Activated CD8-positive, alpha-beta T cell treated with anti-CD3 and anti-CD28 coated beads, Interleukin-2, amount 10 ng/mL, durations not matched to agents 7 days and 5 days (primary cell): ENCODE results near the gene ZNF629. TPM values are rescaled to one million over a fixed set of nuclear protein-coding genes. Genes with fewer than 3 reads are reported as not detected.

Experiments used
- ATAC-seq: fragments of 150-1000 bp; cut with Tn5 transposase; one replicate; pipeline ENCODE4 v1.10.0; 2021; ENCODE audit warnings: moderate library complexity
- CTCF ChIA-PET: fragments of 350-600 bp; sonication (Branson Sonifier 250); formaldehyde crosslinking; loops from one replicate; lab custom pipeline; 2021; ENCODE audit warnings: antibody characterized with exemption; lab: Charles Lee
- POLR2A ChIA-PET: fragments of 350-600 bp; sonication (Branson Sonifier 250); formaldehyde crosslinking; loops from one replicate; lab custom pipeline; 2021; ENCODE audit warnings: antibody characterized with exemption; lab: Charles Lee
- DNase-seq: peaks from one replicate; pipeline ENCODE4 v3.0.0-alpha.2; 2020
- H3K27ac Mint-ChIP-seq: one replicate; pipeline ENCODE4 v1.8.0; 2021; ENCODE audit warnings: mild to moderate bottlenecking, mixed read lengths
- H3K27me3 Mint-ChIP-seq: one replicate; pipeline ENCODE4 v1.8.0; 2021; ENCODE audit warnings: low read depth, mixed read lengths
- H3K36me3 Mint-ChIP-seq: one replicate; pipeline ENCODE4 v1.8.0; 2021; ENCODE audit warnings: low read depth, mixed read lengths
- H3K4me1 Mint-ChIP-seq: one replicate; pipeline ENCODE4 v1.8.0; 2021; ENCODE audit warnings: low read depth, mixed read lengths
- H3K4me3 Mint-ChIP-seq: one replicate; pipeline ENCODE4 v1.8.0; 2021; ENCODE audit warnings: mild to moderate bottlenecking, mixed read lengths
- H3K9me3 Mint-ChIP-seq: one replicate; pipeline ENCODE4 v1.8.0; 2022; ENCODE audit warnings: mixed read lengths; ENCODE audit not compliant: insufficient read depth
- total RNA-seq, 2 experiments: library from RNA; stranded (reverse); gene quantifications; one replicate each; pipeline ENCODE4 v1.2.3, GENCODE V29; 2021

ZNF629 gene
- total RNA-seq, 2 experiments from 2014 or later: 1.7 to 1.9 TPM

GRCh38 chr16:30756781-30757100 is 30.3 kb downstream of the ZNF629 start:
- Mint-ChIP-seq H3K36me3 (peaks cover 16% of the 10 kb centered on the region), H3K27me3 (no peaks in the 10 kb centered on the region), H3K4me3 (no peak overlapping the region), H3K9me3 (no peaks in the 10 kb centered on the region), H3K27ac (no peak overlapping the region), H3K4me1 (peaks cover 10% of the 10 kb centered on the region)
- POLR2A ChIA-PET: no interaction called here
- DNase-seq: no peak
- ATAC-seq: no peak
- CTCF ChIA-PET: no interaction called here

GRCh38 chr16:30755955-30756780 is 30.8 kb downstream of the ZNF629 start:
- no peak overlapping the region for H3K4me3 Mint-ChIP-seq
- H3K4me1 Mint-ChIP-seq: peaks cover 9% of the 10 kb centered on the region
- DNase-seq (no peak), ATAC-seq (no peak)
- no peaks in the 10 kb centered on the region for H3K27me3 Mint-ChIP-seq
- peaks cover 20% of the 10 kb centered on the region for H3K36me3 Mint-ChIP-seq
- ChIA-PET CTCF (interaction anchor here (1.8 kb wide), 1 partner anchor 58 kb away, joined by 4 read pairs; no protein-coding TSS in a partner anchor), POLR2A (no interaction called here)
- H3K27ac Mint-ChIP-seq: no peak overlapping the region
- H3K9me3 Mint-ChIP-seq: no peaks in the 10 kb centered on the region

DNA sequence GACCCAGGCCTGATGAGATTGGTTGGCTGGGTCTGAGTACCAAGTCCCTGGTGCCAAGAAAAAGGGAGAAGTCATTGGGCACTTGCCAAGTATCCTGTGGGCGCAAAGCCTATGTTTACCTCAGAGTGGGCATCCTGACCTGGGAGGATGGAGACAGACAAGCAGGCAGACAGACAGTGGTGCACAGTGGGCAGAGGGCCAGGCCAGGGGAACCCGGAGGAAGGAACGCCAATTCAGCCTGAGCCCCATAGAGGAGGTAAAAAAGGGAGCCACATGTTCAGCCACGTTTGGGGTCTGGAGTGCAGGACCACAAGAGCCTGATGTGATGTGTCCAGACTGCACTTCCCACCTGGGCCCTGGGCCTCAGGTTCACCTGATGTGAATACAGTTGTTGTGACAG is 33.4 kb downstream of the ZNF629 start:
- POLR2A ChIA-PET: interaction anchor here (1.2 kb wide), 1 partner anchor 10 kb away, joined by 5 read pairs; no protein-coding TSS in a partner anchor
- H3K4me3 Mint-ChIP-seq: no peak overlapping the region
- peaks cover 14% of the 10 kb centered on the region for H3K4me1 Mint-ChIP-seq
- no peaks in the 10 kb centered on the region for H3K27me3 Mint-ChIP-seq
- peaks cover 32% of the 10 kb centered on the region for H3K36me3 Mint-ChIP-seq
- ATAC-seq: no peak
- no peak for DNase-seq
- CTCF ChIA-PET: interaction anchor here (1.3 kb wide), 1 partner anchor 9 kb away, joined by 3 read pairs; the partner anchor contains the start of gene RNF40
- no peak overlapping the region for H3K27ac Mint-ChIP-seq
- no peaks in the 10 kb centered on the region for H3K9me3 Mint-ChIP-seq

DNA sequence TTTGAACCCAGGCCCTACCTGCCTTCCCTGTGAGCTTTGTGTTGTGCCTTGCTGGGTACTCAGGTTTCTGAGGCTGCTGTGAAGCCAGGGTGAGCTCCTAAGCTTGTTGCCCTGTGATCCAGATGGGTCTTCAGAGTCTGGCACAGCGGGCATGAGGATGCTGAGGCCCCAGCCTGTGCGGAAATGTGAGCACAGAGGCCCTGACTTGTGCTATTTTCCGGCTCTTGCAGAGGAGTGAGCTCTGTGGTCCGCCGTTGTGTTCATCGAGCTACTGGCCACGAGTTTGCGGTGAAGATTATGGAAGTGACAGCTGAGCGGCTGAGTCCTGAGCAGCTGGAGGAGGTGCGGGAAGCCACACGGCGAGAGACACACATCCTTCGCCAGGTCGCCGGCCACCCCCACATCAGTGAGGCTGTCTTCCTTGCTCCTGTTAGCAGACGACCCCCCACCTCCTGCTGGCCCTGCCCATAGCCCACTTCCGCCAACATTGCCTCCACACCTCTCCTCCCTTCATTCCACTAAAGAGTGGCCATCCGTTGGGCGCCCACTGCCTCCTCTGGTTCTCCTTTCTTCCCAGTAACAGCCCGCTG is 36.0 kb downstream of the ZNF629 start:
- CTCF ChIA-PET: no interaction called here
- Mint-ChIP-seq H3K4me1 (peaks cover 27% of the 10 kb centered on the region), H3K4me3 (no peak overlapping the region), H3K27ac (no peak overlapping the region), H3K36me3 (peaks cover 33% of the 10 kb centered on the region), H3K27me3 (no peaks in the 10 kb centered on the region), H3K9me3 (no peaks in the 10 kb centered on the region)
- POLR2A ChIA-PET: interaction anchor here (1.1 kb wide), 1 partner anchor 9 kb away, joined by 3 read pairs; no protein-coding TSS in a partner anchor
- DNase-seq (no peak), ATAC-seq (no peak)

DNA sequence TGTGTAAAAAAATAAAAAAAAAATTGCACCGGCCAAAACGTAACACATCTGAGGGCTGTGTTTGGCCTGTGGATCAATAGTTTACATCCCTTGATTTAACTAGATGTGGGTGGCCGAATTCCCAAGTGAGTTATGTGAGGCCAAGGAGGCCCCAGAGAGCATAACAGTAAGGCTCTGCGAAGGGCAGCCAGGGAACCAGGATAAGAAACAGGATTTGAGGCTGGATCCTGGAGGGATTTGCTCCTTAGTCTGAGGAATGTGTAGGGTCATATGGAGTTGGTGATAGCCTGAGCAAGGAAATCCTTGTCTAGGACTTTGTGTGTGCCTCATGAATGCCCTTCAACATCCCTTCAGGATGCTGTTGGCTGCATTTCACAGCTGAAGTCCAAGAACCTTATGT is 36.8 kb downstream of the ZNF629 start:
- peak overlapping the region; percentile 83 for H3K27ac Mint-ChIP-seq
- H3K27me3 Mint-ChIP-seq: no peaks in the 10 kb centered on the region
- POLR2A ChIA-PET: interaction anchor here (1.1 kb wide), 1 partner anchor 9 kb away, joined by 3 read pairs; no protein-coding TSS in a partner anchor

GRCh38 chr16:30748634-30749445 is 38.2 kb downstream of the ZNF629 start:
- peak overlapping the region; percentile 92 for H3K4me3 Mint-ChIP-seq
- H3K36me3 Mint-ChIP-seq: peaks cover 38% of the 10 kb centered on the region
- no peaks in the 10 kb centered on the region for H3K9me3 Mint-ChIP-seq
- ChIA-PET POLR2A (interaction anchor here (0.7 to 1.9 kb wide), 17 partner anchors 10 to 128 kb away, joined by 3 to 9 read pairs (median 4); partner anchors contain the start of gene FBRS), CTCF (interaction anchor here (0.8 to 2.2 kb wide), 11 partner anchors 11 to 319 kb away, joined by 3 to 15 read pairs (median 4); partner anchors contain the start of genes DCTPP1 and RNF40)
- DNase-seq: peak; percentile 47
- peaks cover 27% of the 10 kb centered on the region for H3K4me1 Mint-ChIP-seq
- H3K27me3 Mint-ChIP-seq: no peaks in the 10 kb centered on the region
- H3K27ac Mint-ChIP-seq: peak overlapping the region; percentile 86
- peak; percentile 38 for ATAC-seq

More for the DNA sequence above, 36.8 kb downstream of the ZNF629 start:
- H3K4me3 Mint-ChIP-seq: peak overlapping the region; percentile 92
- no peaks in the 10 kb centered on the region for H3K9me3 Mint-ChIP-seq
- ATAC-seq (no peak), DNase-seq (no peak)
- H3K36me3 Mint-ChIP-seq: peaks cover 34% of the 10 kb centered on the region
- H3K4me1 Mint-ChIP-seq: peaks cover 27% of the 10 kb centered on the region
- CTCF ChIA-PET: no interaction called here

DNA sequence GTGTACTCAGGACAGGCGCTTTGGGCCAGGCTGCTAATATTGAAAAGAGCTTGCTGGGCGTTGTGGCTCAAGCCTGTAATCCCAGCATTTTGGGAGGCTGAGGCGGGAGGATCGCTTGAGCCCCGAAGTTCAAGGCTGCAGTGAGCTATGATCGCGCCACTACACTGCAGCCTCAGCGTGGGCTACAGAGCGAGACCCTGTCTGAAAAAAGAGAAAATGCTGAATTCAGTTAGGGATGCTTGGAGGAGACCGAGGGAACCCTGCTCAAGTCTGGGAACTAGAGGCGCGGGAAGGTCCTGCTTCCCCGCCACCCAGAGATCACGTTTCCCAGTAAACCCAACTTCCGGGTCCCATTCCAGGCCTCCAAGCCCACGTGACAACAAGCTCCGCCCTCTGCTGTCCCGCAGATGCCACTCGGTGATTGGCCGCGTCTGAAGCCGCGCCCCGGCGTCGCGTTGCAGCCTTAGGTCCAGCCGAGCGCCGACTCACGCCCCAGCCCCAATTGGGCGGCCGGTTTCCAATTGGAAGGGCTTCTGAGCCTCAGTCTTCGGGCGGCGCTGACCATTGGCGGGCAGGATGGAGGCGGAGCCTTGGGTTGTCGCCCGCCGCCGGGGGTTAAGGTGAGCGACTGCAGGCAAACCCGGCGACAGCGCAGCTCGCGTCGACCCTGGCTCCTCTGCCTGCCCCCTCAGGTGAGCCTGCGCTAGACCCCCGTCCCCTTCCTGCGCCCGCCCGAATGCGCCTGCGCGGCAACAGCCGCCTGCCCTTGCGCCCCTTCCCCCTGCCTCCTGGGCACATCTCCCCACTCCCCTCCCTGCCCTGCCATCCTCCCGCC is 39.0 kb downstream of the ZNF629 start, which contains the start of gene PHKG2:
TSS of gene PHKG2 (plus strand) at position 627 of the 835 bp plus-strand sequence. CDS start 396 bp downstream, outside the sequence.
- peak within 1 kb of the TSS; percentile 86 for H3K27ac Mint-ChIP-seq

DNA sequence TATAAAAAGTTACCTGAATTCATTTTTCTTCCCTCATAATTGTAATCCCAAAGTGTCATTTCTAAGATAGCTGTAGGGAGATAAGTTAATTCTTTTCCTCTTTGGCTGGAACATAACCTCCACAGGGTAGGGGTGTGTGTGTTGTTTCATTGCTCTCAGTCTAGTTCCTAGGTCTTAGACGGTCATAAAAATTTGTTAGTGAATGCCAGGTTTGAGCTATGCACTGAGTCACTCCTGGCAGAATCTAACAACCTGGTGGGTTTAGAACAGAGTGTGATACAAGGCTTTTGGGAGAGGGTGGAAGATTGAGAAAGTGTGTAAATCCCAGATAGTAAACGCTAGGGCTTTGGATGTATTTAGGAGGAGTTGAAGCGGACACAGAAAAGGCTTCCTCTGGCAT is 39.7 kb downstream of the ZNF629 start:
- H3K27ac Mint-ChIP-seq: peak overlapping the region; percentile 78
- H3K36me3 Mint-ChIP-seq: peaks cover 38% of the 10 kb centered on the region
- peaks cover 27% of the 10 kb centered on the region for H3K4me1 Mint-ChIP-seq
- no peaks in the 10 kb centered on the region for H3K9me3 Mint-ChIP-seq
- ATAC-seq (no peak), DNase-seq (no peak)
- ChIA-PET POLR2A (interaction anchor here (0.6 to 1.9 kb wide), 16 partner anchors 10 to 155 kb away, joined by 3 to 9 read pairs (median 5); partner anchors contain the start of gene FBRS), CTCF (interaction anchor here (0.7 to 2.2 kb wide), 14 partner anchors 13 to 195 kb away, joined by 3 to 15 read pairs (median 4); partner anchors contain the start of genes FBRS and RNF40)
- no peaks in the 10 kb centered on the region for H3K27me3 Mint-ChIP-seq
- H3K4me3 Mint-ChIP-seq: peak overlapping the region; percentile 92

More for the DNA sequence above, 39.0 kb downstream of the ZNF629 start, which contains the start of gene PHKG2:
- Mint-ChIP-seq H3K9me3 (no peaks in the 10 kb centered on the region), H3K4me1 (peaks cover 27% of the 10 kb centered on the region), H3K36me3 (peaks cover 39% of the 10 kb centered on the region), H3K27me3 (no peaks in the 10 kb centered on the region), H3K4me3 (peak within 1 kb of the TSS; percentile 92)
- peak; percentile 99 for DNase-seq
- ATAC-seq: peak; percentile 99
- CTCF ChIA-PET: interaction anchor here (0.7 to 2.2 kb wide), 16 partner anchors 10 to 318 kb away, joined by 3 to 15 read pairs (median 4); partner anchors contain the start of genes DCTPP1, FBRS and RNF40
- POLR2A ChIA-PET: interaction anchor here (0.6 to 1.9 kb wide), 21 partner anchors 9 to 154 kb away, joined by 3 to 9 read pairs (median 4); partner anchors contain the start of gene FBRS

- Mint-ChIP-seq H3K9me3 (no peaks in the 10 kb centered on the region), H3K4me1 (peaks cover 27% of the 10 kb centered on the region), H3K27ac (peak overlapping the region; percentile 58), H3K4me3 (no peak overlapping the region), H3K27me3 (no peaks in the 10 kb centered on the region), H3K36me3 (peaks cover 42% of the 10 kb centered on the region)
- ATAC-seq (no peak), DNase-seq (no peak)
- CTCF ChIA-PET: interaction anchor here (1.2 to 2.2 kb wide), 4 partner anchors 23 to 155 kb away, joined by 3 to 15 read pairs (median 5); no protein-coding TSS in a partner anchor
- POLR2A ChIA-PET: no interaction called here
These were observed 40.3 kb downstream of the ZNF629 start for GRCh38 chr16:30746638-30747175.

- H3K27ac Mint-ChIP-seq: no peak overlapping the region
- H3K9me3 Mint-ChIP-seq: no peaks in the 10 kb centered on the region
- peaks cover 22% of the 10 kb centered on the region for H3K4me1 Mint-ChIP-seq
- ChIA-PET POLR2A (interaction anchor here (1.6 kb wide), 1 partner anchor 17 kb away, joined by 4 read pairs; no protein-coding TSS in a partner anchor), CTCF (no interaction called here)
- no peak overlapping the region for H3K4me3 Mint-ChIP-seq
- no peaks in the 10 kb centered on the region for H3K27me3 Mint-ChIP-seq
- peaks cover 40% of the 10 kb centered on the region for H3K36me3 Mint-ChIP-seq
- no peak for ATAC-seq
- no peak for DNase-seq
These were observed 41.9 kb downstream of the ZNF629 start for GRCh38 chr16:30745082-30745481.
